Skeletal muscle satellite cell (primary cell): Measurements from ENCODE around the gene PYGL. TPM values are rescaled to one million over a fixed set of nuclear protein-coding genes. Genes with fewer than 3 reads are reported as not detected.

Source experiments
- H3K27me3 ChIP-seq: 2 replicates; pipeline ENCODE4 v1.7.0; 2013; ENCODE audit warnings: low read length; ENCODE audit not compliant: control insufficient read depth, insufficient read depth
- H3K36me3 ChIP-seq: 2 replicates; pipeline ENCODE4 v1.7.0; 2013; ENCODE audit warnings: mild to moderate bottlenecking, control low read depth, low read length; ENCODE audit not compliant: insufficient read depth
- H3K4me1 ChIP-seq: 2 replicates; pipeline ENCODE4 v1.7.0; 2013; ENCODE audit warnings: low read length; ENCODE audit not compliant: control insufficient read depth, insufficient read depth
- H3K4me2 ChIP-seq: 2 replicates; pipeline ENCODE4 v1.7.0; 2013; ENCODE audit warnings: mild to moderate bottlenecking, low read length
- H3K4me3 ChIP-seq: 2 replicates; pipeline ENCODE4 v1.7.0; 2013; ENCODE audit warnings: low read length
- H3K9ac ChIP-seq: 2 replicates; pipeline ENCODE4 v1.7.0; 2013; ENCODE audit warnings: mild to moderate bottlenecking, low read depth, low read length, moderate library complexity
- H3K9me3 ChIP-seq: replicated peaks from 2 replicates; pipeline ENCODE4 v1.7.0; 2013; ENCODE audit warnings: mild to moderate bottlenecking, control low read depth, low read length
- total RNA-seq: library from RNA; depleted of rRNA; stranded (reverse); fragments of >200 nt; gene quantifications from 2 replicates; pipeline ENCODE4 v1.2.3, GENCODE V29; 2012; rRNA removed

PYGL gene
- 85.8 and 122 TPM in 2 replicates for total RNA-seq

- peak within 1 kb of the TSS; percentile 92 for H3K4me2 ChIP-seq
- H3K9ac ChIP-seq = peak within 1 kb of the TSS; percentile 78
- H3K9me3 ChIP-seq = no peaks in the 10 kb centered on the region
- peaks cover 14% of the 10 kb centered on the region for H3K4me1 ChIP-seq
- H3K4me3 ChIP-seq = peak within 1 kb of the TSS; percentile 98
- no peaks in the 10 kb centered on the region for H3K36me3 ChIP-seq
- no peaks in the 10 kb centered on the region for H3K27me3 ChIP-seq
Measured at GRCh38 chr14:50943943-50944646, at the start of gene PYGL. Gene PYGL (minus strand): TSS chr14:50944483. CDS start chr14:50944403, 80 bp downstream.

- no peaks in the 10 kb centered on the region for H3K4me1 ChIP-seq
- no peaks in the 10 kb centered on the region for H3K36me3 ChIP-seq
- no peaks in the 10 kb centered on the region for H3K9me3 ChIP-seq
- H3K4me2 ChIP-seq = no peak overlapping the region
- H3K27me3 ChIP-seq = peaks cover 28% of the 10 kb centered on the region
- no peak overlapping the region for H3K9ac ChIP-seq
- no peak overlapping the region for H3K4me3 ChIP-seq
Measured at GRCh38 chr14:50985859-50986331, 41.6 kb upstream of the PYGL start.

- no peak overlapping the region for H3K4me2 ChIP-seq
- no peak overlapping the region for H3K4me3 ChIP-seq
- no peaks in the 10 kb centered on the region for H3K9me3 ChIP-seq
- H3K4me1 ChIP-seq = no peaks in the 10 kb centered on the region
- H3K27me3 ChIP-seq = peaks cover 32% of the 10 kb centered on the region
- no peak overlapping the region for H3K9ac ChIP-seq
- H3K36me3 ChIP-seq = no peaks in the 10 kb centered on the region
Measured at GRCh38 chr14:50985124-50985858, 41.0 kb upstream of the PYGL start.

GRCh38 chr14:50984036-50984710 is 39.9 kb upstream of the PYGL start:
- Histone ChIP-seq H3K9me3 (no peaks in the 10 kb centered on the region), H3K4me3 (no peak overlapping the region), H3K36me3 (no peaks in the 10 kb centered on the region), H3K4me1 (no peaks in the 10 kb centered on the region), H3K9ac (no peak overlapping the region), H3K27me3 (peaks cover 38% of the 10 kb centered on the region), H3K4me2 (no peak overlapping the region)

- Histone ChIP-seq H3K4me1 (no peaks in the 10 kb centered on the region), H3K4me3 (no peak overlapping the region), H3K36me3 (no peaks in the 10 kb centered on the region), H3K9me3 (no peaks in the 10 kb centered on the region), H3K27me3 (peaks cover 53% of the 10 kb centered on the region), H3K9ac (no peak overlapping the region), H3K4me2 (no peak overlapping the region)
Measured at GRCh38 chr14:50979941-50980850, 35.9 kb upstream of the PYGL start.

- no peak overlapping the region for H3K4me2 ChIP-seq
- H3K4me3 ChIP-seq = no peak overlapping the region
- no peak overlapping the region for H3K9ac ChIP-seq
- peaks cover 53% of the 10 kb centered on the region for H3K27me3 ChIP-seq
- H3K9me3 ChIP-seq = no peaks in the 10 kb centered on the region
- H3K4me1 ChIP-seq = no peaks in the 10 kb centered on the region
- no peaks in the 10 kb centered on the region for H3K36me3 ChIP-seq
Measured at GRCh38 chr14:50978888-50979287, 34.6 kb upstream of the PYGL start.

- no peak overlapping the region for H3K9ac ChIP-seq
- no peaks in the 10 kb centered on the region for H3K9me3 ChIP-seq
- no peak overlapping the region for H3K4me3 ChIP-seq
- no peak overlapping the region for H3K4me2 ChIP-seq
- no peaks in the 10 kb centered on the region for H3K4me1 ChIP-seq
- no peaks in the 10 kb centered on the region for H3K36me3 ChIP-seq
- H3K27me3 ChIP-seq = peaks cover 53% of the 10 kb centered on the region
Measured at GRCh38 chr14:50978529-50978871, 34.2 kb upstream of the PYGL start.

- Histone ChIP-seq H3K4me1 (no peaks in the 10 kb centered on the region), H3K4me2 (no peak overlapping the region), H3K36me3 (no peaks in the 10 kb centered on the region), H3K4me3 (no peak overlapping the region), H3K9me3 (no peaks in the 10 kb centered on the region), H3K9ac (no peak overlapping the region), H3K27me3 (peaks cover 53% of the 10 kb centered on the region)
Measured at GRCh38 chr14:50977863-50978528, 33.7 kb upstream of the PYGL start.

- Histone ChIP-seq H3K27me3 (peaks cover 27% of the 10 kb centered on the region), H3K4me3 (no peak overlapping the region), H3K36me3 (no peaks in the 10 kb centered on the region), H3K4me2 (no peak overlapping the region), H3K9ac (no peak overlapping the region), H3K4me1 (no peaks in the 10 kb centered on the region), H3K9me3 (no peaks in the 10 kb centered on the region)
Measured at GRCh38 chr14:50974118-50974517, 29.8 kb upstream of the PYGL start.

GRCh38 chr14:50972734-50973133 is 28.5 kb upstream of the PYGL start:
- H3K27me3 ChIP-seq = peaks cover 14% of the 10 kb centered on the region
- no peak overlapping the region for H3K4me3 ChIP-seq
- no peak overlapping the region for H3K4me2 ChIP-seq
- H3K9ac ChIP-seq = no peak overlapping the region
- H3K36me3 ChIP-seq = no peaks in the 10 kb centered on the region
- H3K9me3 ChIP-seq = no peaks in the 10 kb centered on the region
- H3K4me1 ChIP-seq = no peaks in the 10 kb centered on the region
